Mammary epithelial cell (primary cell): ENCODE results near the gene TRIP11.

Experiments used
- CTCF ChIP-seq, 2 donors: IDR thresholded peaks in 1 of 2; conservative IDR thresholded peaks in 1 of 2; 2 replicates each; pipeline ENCODE4 v1.5.1; 2011 to 2012; ENCODE audit warnings: inconsistent platforms in 2 of 2, low read length in 2 of 2, mild to moderate bottlenecking in 2 of 2, control low read depth in 1 of 2, low read depth in 1 of 2; ENCODE audit not compliant: insufficient read depth in 1 of 2; ENCODE audit errors: extremely low read depth in 1 of 2
- EZH2 ChIP-seq: IDR thresholded peaks from 2 replicates; pipeline ENCODE4 v1.6.1; 2012; ENCODE audit warnings: low read length, inconsistent platforms, borderline replicate concordance

- TF ChIP-seq EZH2 (no peak), CTCF (conservative IDR thresholded peaks at IDR 0.05 in 1 of 2, IDR thresholded peaks at IDR 0.05 in 1 of 2; ENCODE audit: extremely low read depth in 1 of 2, insufficient read depth in 1 of 2, low read depth in 1 of 2, low read length in 2 of 2) (no peak)
Observed at GRCh38 chr14:92012121-92012748, 27.6 kb downstream of the TRIP11 start.
